Measurements from ENCODE around the gene AOAH.
"Not testable (repeated sequence)": the region's sequence is repeated elsewhere in the genome, so short reads cannot be mapped to it uniquely, and the experiment has no call there.

Gene AOAH

GRCh38 chr7:36736090-36736898 lies 12.0 kb upstream of the AOAH start:
- no peak for DNase-seq

- DNase-seq: no peak
These were observed 10.9 kb upstream of the AOAH start for GRCh38 chr7:36735172-36735571.

DNA sequence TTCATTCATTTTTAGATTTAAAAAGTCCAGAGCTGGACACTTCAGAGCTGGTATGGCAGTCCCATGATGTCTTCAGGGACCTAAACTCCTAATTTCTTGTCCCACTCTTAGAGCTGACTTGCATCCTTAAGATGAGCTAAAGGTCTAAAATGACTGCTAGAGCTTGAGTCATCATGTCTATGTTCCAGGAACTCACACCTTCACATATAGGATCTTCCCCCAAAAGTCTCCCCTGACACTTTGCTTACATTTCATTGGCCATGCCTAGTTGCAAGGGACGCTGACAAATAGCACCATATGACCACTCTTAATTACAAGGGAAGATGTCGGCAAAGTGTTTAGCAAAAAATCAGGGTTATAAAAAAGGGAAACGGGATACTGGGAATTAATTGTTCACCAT lies 10.4 kb upstream of the AOAH start:
- DNase-seq: no peak

DNA sequence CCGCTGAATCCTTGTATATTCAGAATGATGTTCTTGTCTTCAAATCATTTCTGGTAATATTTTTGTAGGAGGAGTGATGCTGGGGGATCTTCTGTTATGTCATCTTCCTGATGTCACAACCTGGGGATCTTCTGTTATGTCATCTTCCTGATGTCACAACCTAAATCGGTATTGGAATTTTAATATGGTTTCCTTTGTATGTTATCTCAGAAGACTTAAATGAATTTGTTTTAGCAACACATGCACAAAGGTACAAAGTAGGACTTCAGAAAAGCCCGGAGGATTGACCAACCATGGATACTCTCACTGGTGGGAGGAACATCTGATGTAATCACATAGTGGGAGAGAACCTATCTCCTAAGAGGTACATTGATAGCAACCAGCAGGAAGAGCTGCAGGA lies 9.1 kb upstream of the AOAH start:
- DNase-seq: no peak

- DNase-seq: no peak
These were observed 8.5 kb upstream of the AOAH start for GRCh38 chr7:36732806-36733205.

DNA sequence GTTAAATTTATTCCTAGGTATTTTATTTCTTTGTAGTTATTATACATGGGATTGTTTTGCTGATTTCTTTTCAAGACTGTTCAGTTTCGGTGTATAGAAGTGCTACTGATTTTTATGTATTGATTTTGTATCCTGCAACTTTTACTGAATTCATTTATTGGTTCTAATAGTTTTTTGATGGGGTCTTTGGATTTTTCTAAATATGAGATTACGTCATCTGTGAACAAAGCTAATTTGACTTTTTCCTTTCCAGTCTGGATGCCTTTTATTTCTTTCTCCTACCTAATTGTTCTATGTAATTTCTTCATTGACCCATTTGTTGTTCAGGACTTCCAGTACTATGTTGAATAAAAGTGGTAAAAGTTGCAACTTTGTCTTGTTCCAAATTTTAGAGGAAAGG lies 5.8 kb upstream of the AOAH start:
- DNase-seq: no peak

- DNase-seq: no peak
These were observed 3.8 kb upstream of the AOAH start for GRCh38 chr7:36728143-36728542.

- DNase-seq: no peak
These were observed 2.7 kb upstream of the AOAH start for GRCh38 chr7:36726806-36727503.

DNA sequence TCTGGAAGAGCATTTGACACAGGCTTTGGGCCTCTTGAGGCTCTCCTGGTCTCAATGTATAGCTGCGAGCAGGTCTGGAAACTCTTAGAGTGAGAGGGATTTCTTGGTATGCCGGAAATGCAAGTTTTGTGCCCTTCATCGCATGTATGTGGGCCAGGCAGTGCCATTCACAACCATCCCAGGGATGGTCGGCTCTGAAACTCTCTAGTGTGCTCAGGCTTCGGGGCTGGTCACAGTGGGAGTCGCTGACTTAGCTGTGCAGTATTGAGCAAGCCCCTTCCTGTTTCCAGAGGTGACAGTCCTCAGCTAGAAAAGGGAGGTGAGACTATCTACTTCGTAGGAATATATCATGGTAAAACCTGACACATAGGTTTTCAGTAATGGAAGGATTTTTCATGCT lies 2.0 kb upstream of the AOAH start:
- DNase-seq: no peak

- DNase-seq: no peak
These were observed 702 bp upstream of the AOAH start for GRCh38 chr7:36724996-36725395.

DNA sequence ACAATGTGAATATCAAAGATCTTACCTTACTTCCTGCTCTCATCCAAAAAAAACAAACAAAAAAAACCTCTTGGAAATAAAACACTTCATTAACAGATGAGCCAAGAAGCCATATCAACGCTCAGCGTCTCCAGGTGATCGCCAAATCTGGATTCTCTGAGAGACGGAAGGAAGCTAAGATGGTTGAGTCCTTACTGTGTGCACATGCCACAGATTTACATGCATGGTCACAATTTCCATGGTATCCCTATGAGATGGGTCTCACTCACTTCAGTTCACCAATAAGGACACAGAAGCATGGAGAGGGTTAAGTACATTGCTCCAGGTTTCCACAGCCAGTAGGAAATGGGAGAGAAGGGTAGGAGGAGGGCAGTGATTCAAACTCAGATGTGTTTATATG lies 1.0 kb downstream of the AOAH start:
- no peak for DNase-seq

- no peak for DNase-seq
These were observed 5.1 kb downstream of the AOAH start for GRCh38 chr7:36719083-36719632.

- no peak for DNase-seq
These were observed 6.7 kb downstream of the AOAH start for GRCh38 chr7:36717586-36717985.

DNA sequence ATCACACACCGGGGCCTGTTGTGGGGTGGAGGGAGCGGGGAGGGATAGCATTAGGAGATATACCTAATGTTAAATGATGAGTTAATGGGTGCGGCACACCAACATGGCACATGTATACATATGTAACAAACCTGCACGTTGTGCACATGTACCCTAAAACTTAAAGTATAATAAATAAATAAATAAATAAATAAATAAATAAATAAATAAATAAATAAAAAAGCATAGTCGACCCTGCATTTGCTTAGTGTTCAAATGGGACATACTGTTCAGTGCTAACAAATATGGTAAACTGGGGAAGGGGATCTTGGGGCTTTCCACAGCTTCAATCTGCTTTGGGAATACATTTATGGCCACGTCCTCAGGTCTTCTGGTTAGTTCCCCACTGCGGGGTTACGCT lies 7.5 kb downstream of the AOAH start:
- DNase-seq: not testable (repeated sequence)

DNA sequence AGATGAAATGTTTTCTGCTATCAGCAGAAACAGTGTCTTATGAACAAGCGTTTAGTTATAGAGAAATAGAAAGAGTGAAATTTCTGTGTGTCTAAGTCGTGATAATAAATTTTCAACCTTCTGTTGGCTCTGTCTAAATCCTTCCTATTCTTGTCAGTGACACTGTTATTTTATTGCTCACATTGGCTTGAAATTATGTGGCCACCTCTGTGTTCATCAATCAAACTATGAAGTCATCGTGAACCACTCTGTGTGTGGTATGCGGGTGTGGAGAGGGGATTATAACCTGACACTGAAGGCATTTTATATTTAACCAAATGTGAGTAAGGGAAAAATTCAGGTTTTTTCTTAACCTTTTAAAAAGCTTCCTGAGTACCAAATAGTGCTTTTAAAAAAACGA lies 12.3 kb downstream of the AOAH start:
- no peak for DNase-seq

GRCh38 chr7:36711256-36711655 lies 13.0 kb downstream of the AOAH start:
- DNase-seq: no peak

GRCh38 chr7:36710186-36710791 lies 14.0 kb downstream of the AOAH start:
- DNase-seq: no peak

DNA sequence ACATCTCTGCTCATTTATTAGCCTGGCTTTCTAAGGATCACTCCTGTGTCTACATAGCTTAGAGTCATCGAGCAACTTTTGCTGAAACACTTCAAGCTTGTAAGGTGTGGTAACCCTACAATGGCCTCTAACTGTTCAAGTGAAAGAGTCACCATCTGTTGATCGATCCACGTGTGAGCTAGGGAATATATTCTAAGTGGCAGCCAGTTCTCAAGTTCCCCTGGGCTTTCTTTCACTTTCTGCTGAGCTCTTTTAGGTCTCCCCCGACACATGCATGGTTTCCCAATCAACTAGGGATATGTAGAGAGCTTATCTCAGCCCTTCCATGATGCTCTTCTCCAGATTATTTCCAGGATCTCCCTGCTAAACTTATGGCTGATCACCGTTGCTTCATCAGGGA lies 15.5 kb downstream of the AOAH start:
- no peak for DNase-seq

GRCh38 chr7:36707898-36708297 lies 16.4 kb downstream of the AOAH start:
- no peak for DNase-seq

GRCh38 chr7:36707465-36707864 lies 16.8 kb downstream of the AOAH start:
- no peak for DNase-seq

GRCh38 chr7:36703860-36704259 lies 20.4 kb downstream of the AOAH start:
- not testable (repeated sequence) for DNase-seq

- no peak for DNase-seq
These were observed 31.8 kb downstream of the AOAH start for GRCh38 chr7:36692456-36692855.

GRCh38 chr7:36691983-36692382 lies 32.3 kb downstream of the AOAH start:
- DNase-seq: no peak

Data from NCI-H510A treated with DMSO at 0.1 percent for 48 hours (cell line).